HG03135 (cell line): ENCODE measurements around the gene GPANK1.

Experiments
- ATAC-seq: cut with Tn5 transposase; IDR thresholded peaks from one replicate; pipeline ENCODE4 v1.9.1; 2021; ENCODE audit warnings: mild to moderate bottlenecking, moderate library complexity; ENCODE audit not compliant: unreplicated experiment

Gene GPANK1

DNA sequence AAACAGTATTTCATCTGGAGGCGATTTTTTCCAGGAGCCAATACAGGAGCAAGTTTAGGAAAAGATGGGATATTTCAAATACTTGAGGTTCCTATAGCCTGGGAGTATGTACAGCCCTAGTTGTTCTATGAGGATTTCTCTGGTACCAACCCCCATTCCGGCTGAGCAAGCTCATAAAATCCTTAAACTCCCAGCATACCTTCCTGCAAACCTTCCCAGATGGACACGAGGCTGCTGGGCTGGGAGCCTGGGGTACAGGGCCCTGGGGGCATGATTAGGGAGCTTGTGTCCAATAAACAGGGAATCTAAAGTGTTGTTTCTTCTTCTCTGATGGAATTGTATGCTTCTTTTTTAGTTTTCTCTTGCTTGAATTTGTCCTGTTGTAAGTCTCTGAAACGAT, 42.8 kb downstream of the GPANK1 start:
- ATAC-seq = no peak

DNA sequence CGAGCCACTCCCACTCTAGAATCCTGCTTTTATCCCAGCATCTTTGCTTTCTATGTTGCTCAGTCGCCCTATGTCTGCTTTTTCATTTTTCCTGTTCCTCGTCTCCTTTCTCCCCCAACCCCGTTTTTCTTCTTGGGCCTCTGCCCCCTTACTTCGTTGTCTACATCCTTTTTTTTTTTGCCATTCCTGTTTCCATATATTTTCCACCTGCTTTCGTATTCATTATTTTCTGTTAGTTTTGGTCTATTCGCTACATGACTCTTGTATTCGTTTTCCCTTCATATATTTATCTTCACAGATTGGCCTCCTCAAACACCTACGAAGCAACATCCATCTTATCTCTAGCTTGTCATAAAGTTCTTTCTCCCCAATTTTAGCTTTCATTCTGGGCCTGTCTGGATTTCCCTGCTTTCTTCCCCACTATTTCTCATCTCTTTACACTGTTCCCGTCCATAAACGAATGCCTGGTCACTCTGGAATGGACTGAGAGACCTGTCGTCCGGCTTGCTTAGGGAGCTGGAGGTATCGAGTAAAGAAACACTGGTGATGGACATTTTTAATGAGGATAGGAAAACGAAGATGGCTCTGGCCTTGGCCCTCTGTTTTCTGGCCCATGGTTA, 43.4 kb downstream of the GPANK1 start:
- no peak for ATAC-seq

DNA sequence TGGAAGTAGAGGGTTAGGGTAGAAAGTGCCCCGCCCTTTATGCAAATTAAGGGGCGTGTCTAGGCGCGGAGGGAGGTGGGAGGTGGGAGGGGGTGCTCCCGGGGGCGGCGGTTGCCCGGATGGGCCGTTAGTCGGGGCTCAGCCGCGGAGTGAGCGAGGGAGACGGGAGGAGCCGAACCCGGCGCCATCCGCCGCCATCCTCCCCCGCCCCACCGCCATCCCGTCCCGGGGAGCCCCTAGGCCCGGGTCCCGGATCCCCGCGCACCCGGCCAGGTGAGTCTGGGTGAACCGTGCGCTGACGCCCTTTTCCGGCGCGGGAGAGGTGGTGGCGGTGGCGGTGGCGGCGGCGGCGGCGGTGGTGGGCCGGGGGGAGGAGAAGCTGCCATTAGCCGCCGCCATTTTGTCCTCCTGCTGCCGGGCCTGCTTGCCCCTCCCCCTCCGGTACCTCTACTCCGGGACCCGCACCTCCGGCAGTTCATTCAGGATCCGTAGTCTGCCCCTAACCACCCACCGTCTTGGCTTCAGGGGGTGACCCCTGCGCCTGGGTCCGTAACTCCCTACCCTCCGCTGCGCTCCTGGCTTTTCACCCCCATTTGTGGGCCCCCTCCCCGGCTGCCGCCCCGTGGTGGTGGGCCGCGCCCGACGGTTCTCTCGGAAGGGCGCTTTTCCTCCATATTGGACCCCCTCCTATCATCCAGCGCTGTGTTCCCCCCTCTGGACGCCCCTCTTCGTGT, 44.0 kb downstream of the GPANK1 start, which contains the start of gene PRRC2A:
Gene PRRC2A (plus strand): TSS at position 130 of the 734 bp plus-strand sequence. CDS start 2,075 bp downstream, outside the sequence.
- peak; percentile 24 for ATAC-seq

DNA sequence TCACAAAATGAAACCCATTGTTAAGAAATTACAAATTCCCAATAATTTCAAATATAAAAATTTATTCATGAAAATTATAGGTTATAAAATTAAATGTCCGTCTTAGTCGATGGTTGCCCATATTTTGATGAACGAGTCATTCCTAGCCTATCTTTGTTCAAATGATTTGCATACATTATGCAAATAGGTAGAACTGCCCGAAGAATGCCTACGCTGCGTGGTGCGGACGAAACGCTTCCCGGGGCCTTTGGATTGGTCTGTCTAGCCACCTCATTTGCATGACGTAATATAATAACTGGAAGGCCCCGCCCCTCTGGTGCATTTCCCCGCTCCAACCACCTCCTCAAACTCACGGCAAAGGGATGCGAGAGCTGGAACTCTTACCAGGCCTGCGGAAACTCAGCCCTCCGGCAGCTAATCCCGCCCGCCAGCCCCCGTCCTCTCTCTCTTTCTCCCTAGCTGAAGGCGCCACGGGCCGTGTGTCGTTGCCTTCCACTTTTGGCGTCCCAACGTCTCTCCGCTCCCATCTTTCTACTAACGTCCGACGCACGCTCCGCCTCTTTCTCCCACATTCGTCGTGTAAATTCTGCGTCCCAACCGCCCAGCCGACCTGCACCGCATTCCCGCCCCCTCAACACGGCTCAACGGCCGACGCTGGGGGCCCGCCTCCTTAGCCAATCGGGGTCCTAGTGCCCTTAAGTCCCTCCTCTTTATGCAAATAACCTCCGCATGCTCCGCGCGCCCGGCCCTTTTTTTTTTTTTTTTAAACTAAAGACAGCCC, 44.8 kb downstream of the GPANK1 start:
- ATAC-seq = peak; percentile 76

DNA sequence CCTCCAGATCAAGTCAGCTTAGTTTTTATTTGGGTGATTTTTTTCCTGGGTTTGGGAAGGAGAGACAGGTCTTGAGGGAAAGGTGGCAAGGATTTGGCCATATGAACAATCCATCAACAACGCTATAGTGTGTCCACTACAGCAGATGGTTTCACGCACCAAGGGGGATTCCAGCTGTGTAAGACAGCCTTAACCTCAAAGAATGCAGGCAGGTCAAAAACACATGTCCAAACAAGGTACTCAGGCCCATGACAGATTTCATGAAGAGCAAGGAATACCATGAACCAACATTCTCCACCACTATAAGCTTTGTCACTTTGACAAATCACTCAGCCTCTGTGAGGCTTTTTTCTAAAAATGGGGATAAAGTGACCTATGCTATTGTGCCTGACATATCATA, 47.8 kb downstream of the GPANK1 start:
- no peak for ATAC-seq

DNA sequence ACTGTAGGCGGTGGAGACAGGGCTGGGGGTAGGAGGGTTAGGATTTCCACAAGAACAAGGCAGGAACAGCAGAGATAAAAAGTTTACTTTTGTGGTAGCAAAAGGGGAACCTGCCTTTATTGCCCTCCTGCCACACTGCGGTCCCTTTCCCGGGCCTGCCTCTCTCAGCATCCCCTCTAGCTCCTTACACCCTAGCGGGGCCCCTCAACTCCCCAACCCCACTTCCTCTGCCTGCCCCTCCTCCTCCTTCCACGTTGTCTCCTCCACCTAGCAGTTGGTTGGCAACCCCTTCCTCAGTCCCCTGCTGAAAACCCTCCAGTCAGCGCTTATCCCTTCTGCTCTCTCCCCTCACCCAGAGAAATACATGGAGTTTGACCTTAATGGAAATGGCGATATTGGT, 49.0 kb downstream of the GPANK1 start:
- no peak for ATAC-seq

DNA sequence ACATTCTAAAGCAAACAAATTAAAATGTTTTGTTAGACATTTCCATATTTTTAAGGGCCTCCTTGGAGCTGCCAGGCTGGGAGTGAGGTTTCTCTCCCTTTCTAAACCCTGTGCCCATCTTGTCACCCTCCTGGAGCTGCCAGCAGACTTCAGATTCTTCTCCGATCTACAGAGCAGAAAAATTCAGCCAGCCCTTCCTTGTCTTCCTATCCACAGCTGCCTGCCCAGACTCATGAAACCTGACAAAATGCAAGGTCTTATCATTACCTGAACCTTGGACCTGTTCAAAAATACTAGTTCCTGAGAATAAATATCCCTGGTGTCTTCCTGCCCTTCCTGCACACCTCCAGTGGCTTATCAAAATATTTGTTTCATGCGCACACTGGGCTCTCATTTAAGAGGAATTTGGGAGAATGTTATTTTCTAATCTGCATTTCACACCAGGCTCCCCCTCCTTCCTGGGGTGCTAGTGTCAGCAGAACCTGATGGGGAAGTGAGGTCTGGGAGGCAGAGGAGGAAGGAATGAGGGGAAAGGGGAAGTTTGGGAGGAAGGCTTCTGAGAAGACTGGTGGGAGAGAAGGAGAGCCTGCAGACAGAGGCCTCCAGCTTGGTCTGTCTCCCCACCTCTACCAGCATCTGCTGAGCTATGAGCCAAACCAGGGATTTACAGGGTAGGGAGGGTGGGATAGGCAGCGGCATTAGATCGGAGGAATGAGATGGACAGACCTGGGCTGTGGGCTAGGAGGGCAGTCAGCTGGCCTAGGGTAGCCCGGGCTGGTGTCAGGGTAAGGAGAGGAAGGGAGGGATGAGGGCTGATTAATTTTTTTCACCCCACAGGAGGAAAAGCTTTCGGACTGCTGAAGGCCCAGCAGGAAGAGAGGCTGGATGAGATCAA, 49.9 kb downstream of the GPANK1 start, which contains the start of gene AIF1:
Gene AIF1 (plus strand): TSS at position 551 of the 895 bp plus-strand sequence. CDS start 96 bp downstream, at position 647.
- ATAC-seq = no peak

DNA sequence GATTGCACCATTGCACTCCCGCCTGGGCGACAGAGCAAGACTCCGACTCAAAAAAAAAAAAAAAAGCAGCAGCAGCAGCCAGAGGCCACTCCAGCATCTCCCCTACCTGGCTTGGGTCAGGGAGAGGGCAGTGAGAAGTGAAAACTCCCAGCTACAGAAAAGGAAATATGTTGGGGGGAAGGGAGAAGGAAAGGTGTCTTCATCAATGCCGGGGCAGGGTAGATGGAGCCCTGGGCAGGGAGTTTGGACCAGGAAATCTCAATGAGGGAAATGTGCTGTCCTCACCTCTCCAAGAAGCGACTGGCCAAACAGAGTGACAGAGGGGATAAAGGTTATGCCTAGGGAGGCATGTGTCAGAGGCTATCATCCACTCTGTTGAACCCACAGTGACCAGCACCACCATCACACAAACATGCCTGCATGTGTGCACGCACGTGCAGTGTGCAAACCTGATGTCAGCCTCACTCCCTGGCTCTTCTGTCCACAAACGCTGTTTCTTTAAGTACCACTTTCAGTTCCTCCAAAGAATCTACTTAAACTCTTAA, 50.6 kb downstream of the GPANK1 start:
- no peak for ATAC-seq
